Fibroblast of lung (primary cell): ENCODE results near the gene DYNC1LI2.

Source experiments
- EZH2 ChIP-seq: IDR thresholded peaks from 2 replicates; pipeline ENCODE4 v1.5.1; 2012; ENCODE audit warnings: low read length, control low read depth, mild to moderate bottlenecking; ENCODE audit errors: missing control alignments
- TF ChIP-seq, protein P1 (sequence below), 2 donors: IDR thresholded peaks in 1 of 2; conservative IDR thresholded peaks in 1 of 2; 1 replicate in 1 of 2; 2 replicates in 1 of 2; pipeline ENCODE4 v1.5.1; 2011 to 2012; ENCODE audit warnings: low read length in 2 of 2, control low read depth in 1 of 2, inconsistent platforms in 1 of 2, low read depth in 1 of 2, mild to moderate bottlenecking in 1 of 2

GRCh38 chr16:66699898-66700297 is 51.5 kb downstream of the DYNC1LI2 start:
- TF ChIP-seq, protein P1, sequence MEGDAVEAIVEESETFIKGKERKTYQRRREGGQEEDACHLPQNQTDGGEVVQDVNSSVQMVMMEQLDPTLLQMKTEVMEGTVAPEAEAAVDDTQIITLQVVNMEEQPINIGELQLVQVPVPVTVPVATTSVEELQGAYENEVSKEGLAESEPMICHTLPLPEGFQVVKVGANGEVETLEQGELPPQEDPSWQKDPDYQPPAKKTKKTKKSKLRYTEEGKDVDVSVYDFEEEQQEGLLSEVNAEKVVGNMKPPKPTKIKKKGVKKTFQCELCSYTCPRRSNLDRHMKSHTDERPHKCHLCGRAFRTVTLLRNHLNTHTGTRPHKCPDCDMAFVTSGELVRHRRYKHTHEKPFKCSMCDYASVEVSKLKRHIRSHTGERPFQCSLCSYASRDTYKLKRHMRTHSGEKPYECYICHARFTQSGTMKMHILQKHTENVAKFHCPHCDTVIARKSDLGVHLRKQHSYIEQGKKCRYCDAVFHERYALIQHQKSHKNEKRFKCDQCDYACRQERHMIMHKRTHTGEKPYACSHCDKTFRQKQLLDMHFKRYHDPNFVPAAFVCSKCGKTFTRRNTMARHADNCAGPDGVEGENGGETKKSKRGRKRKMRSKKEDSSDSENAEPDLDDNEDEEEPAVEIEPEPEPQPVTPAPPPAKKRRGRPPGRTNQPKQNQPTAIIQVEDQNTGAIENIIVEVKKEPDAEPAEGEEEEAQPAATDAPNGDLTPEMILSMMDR (conservative IDR thresholded peaks at IDR 0.05 in 1 of 2, IDR thresholded peaks at IDR 0.05 in 1 of 2; ENCODE audit: low read depth in 1 of 2, low read length in 2 of 2) = no peak
- no peak for TF ChIP-seq EZH2
